ENCODE measurements around the gene YTHDF1.

Gene YTHDF1

GRCh38 chr20:63206878-63207277 lies 9.1 kb downstream of the YTHDF1 start:
- DNase-seq: no peak

- no peak for DNase-seq
Observed at GRCh38 chr20:63205896-63206295, 10.0 kb downstream of the YTHDF1 start.

- no peak for DNase-seq
Observed at GRCh38 chr20:63204362-63204761, 11.6 kb downstream of the YTHDF1 start.

- no peak for DNase-seq
Observed at GRCh38 chr20:63202811-63203526, 13.0 kb downstream of the YTHDF1 start.

GRCh38 chr20:63202021-63202420 lies 13.9 kb downstream of the YTHDF1 start:
- DNase-seq: no peak

- DNase-seq: no peak
Observed at GRCh38 chr20:63198606-63199005, 17.3 kb downstream of the YTHDF1 start.

GRCh38 chr20:63196768-63197470 lies 19.0 kb downstream of the YTHDF1 start:
- DNase-seq: no peak

GRCh38 chr20:63194797-63195173 lies 21.1 kb downstream of the YTHDF1 start:
- DNase-seq: no peak

- DNase-seq: no peak
Observed at GRCh38 chr20:63194007-63194796, 21.7 kb downstream of the YTHDF1 start.

GRCh38 chr20:63192721-63193120 lies 23.2 kb downstream of the YTHDF1 start:
- no peak for DNase-seq

- DNase-seq: no peak
Observed at GRCh38 chr20:63191400-63191799, 24.5 kb downstream of the YTHDF1 start.

GRCh38 chr20:63190828-63191227 lies 25.1 kb downstream of the YTHDF1 start:
- DNase-seq: no peak

GRCh38 chr20:63189846-63190559 lies 25.9 kb downstream of the YTHDF1 start:
- DNase-seq: no peak

- DNase-seq: no peak
Observed at GRCh38 chr20:63189322-63189642, 26.6 kb downstream of the YTHDF1 start.

GRCh38 chr20:63188641-63189321 lies 27.1 kb downstream of the YTHDF1 start:
- no peak for DNase-seq

GRCh38 chr20:63188159-63188442 lies 27.8 kb downstream of the YTHDF1 start:
- no peak for DNase-seq

GRCh38 chr20:63187338-63188158 lies 28.4 kb downstream of the YTHDF1 start:
- no peak for DNase-seq

- DNase-seq: no peak
Observed at GRCh38 chr20:63186528-63187316, 29.2 kb downstream of the YTHDF1 start.

GRCh38 chr20:63186084-63186483 lies 29.8 kb downstream of the YTHDF1 start:
- no peak for DNase-seq

- no peak for DNase-seq
Observed at GRCh38 chr20:63185215-63185796, 30.6 kb downstream of the YTHDF1 start.
